K562 (cell line): Measurements from ENCODE around the gene ARHGEF16. TPM values are rescaled to one million over a fixed set of nuclear protein-coding genes. Genes with fewer than 3 reads are reported as not detected.

Experiments
- ATAC-seq: fragments of 200-7000 bp; cut with Tn5 transposase; 3 replicates; pipeline ENCODE4 v1.9.1; 2020; ENCODE audit warnings: moderate library complexity
- BruUV-seq: library from RNA; stranded (reverse); fragments of 400-500 nt; replicated peaks from 2 replicates; lab custom pipeline; 2021; lab: Mats Ljungman, UMichigan
- CTCF ChIA-PET: fragments of 300-600 bp; formaldehyde crosslinking; extraction: SDS; loops from one replicate; lab custom pipeline; 2021; ENCODE audit warnings: low intra/inter-chr PET ratio; lab: Yijun Ruan, JAX
- POLR2A ChIA-PET: fragments of 300-600, 350-650 bp; sonication (Branson Sonifier 250); formaldehyde crosslinking; extraction: SDS; loops from one replicate; lab custom pipeline; 2021; ENCODE audit warnings: antibody characterized with exemption, inconsistent platforms; lab: Yijun Ruan, JAX
- DNase-seq, 4 experiments: peaks; one replicate each; pipeline versions ENCODE4 v3.0.0 to v3.0.0-alpha.2; 2011 to 2018; ENCODE audit warnings: low spot score in 3 of 4, mixed read lengths in 3 of 4; ENCODE audit errors: extremely low read depth in 1 of 4
- FAIRE-seq: peaks from 2 replicates; lab custom pipeline; 2011; peaks lifted over from hg19 to GRCh38; lab: Jason Lieb, UNC
- H2AFZ ChIP-seq: 2 replicates; pipeline ENCODE4 v1.6.0; 2011; ENCODE audit warnings: low read depth, low read length, control low read depth, inconsistent platforms
- H3K27ac ChIP-seq: fragments of 200-600 bp; 3 replicates; pipeline ENCODE4 v1.8.0; 2011; ENCODE audit warnings: low read depth, mild to moderate bottlenecking, control low read depth, inconsistent platforms, low read length, moderate library complexity, mixed read lengths; ENCODE audit errors: extremely low read depth
- H3K27me3 ChIP-seq, 2 experiments: fragments of 300-600 bp in 1 of 2; 2 replicates in 1 of 2; 3 replicates in 1 of 2; pipeline versions ENCODE4 v1.6.0 to v1.8.0; 2011; ENCODE audit warnings: inconsistent platforms in 2 of 2, low read length in 2 of 2, mild to moderate bottlenecking in 1 of 2, mixed read lengths in 1 of 2, moderate library complexity in 1 of 2; ENCODE audit not compliant: control insufficient read depth in 2 of 2, insufficient read depth in 2 of 2
- H3K36me3 ChIP-seq: fragments of 300-600 bp; 3 replicates; pipeline ENCODE4 v1.8.0; 2011; ENCODE audit warnings: mild to moderate bottlenecking, low read length, inconsistent platforms; ENCODE audit not compliant: control insufficient read depth, insufficient read depth
- H3K4me1 ChIP-seq, 2 experiments: fragments of 200-600 bp in 1 of 2; replicated peaks in 1 of 2; 2 replicates in 1 of 2; 3 replicates in 1 of 2; pipeline versions ENCODE4 v1.5.1 to v1.8.0; 2011; ENCODE audit warnings: inconsistent platforms in 2 of 2, low read length in 2 of 2, mild to moderate bottlenecking in 1 of 2, mixed read lengths in 1 of 2, moderate library complexity in 1 of 2; ENCODE audit not compliant: control insufficient read depth in 2 of 2, insufficient read depth in 2 of 2
- H3K4me2 ChIP-seq: 2 replicates; pipeline ENCODE4 v1.6.1; 2011; ENCODE audit warnings: low read length, control low read depth, inconsistent platforms, mixed read lengths; ENCODE audit not compliant: insufficient read depth
- H3K4me3 ChIP-seq: fragments of 200-600 bp; sonication (generic), shearing (Covaris generic); 2 replicates; pipeline ENCODE4 v1.5.1; 2016; ENCODE audit warnings: control low read depth, inconsistent platforms
- H3K79me2 ChIP-seq: fragments of 200-600 bp; 3 replicates; pipeline ENCODE4 v1.8.0; 2011; ENCODE audit warnings: low read length, inconsistent platforms; ENCODE audit not compliant: control insufficient read depth, insufficient read depth
- H3K9ac ChIP-seq, 2 experiments: 2 replicates each; pipeline versions ENCODE4 v1.6.0 to v1.6.1; 2011; ENCODE audit warnings: low read depth in 2 of 2, low read length in 2 of 2, control low read depth in 1 of 2, inconsistent platforms in 1 of 2, mild to moderate bottlenecking in 1 of 2, mixed read lengths in 1 of 2; ENCODE audit not compliant: insufficient read depth in 1 of 2
- H3K9me1 ChIP-seq: one replicate; pipeline ENCODE4 v1.6.0; 2011; ENCODE audit warnings: inconsistent platforms, mild to moderate bottlenecking, low read length, moderate library complexity; ENCODE audit not compliant: control insufficient read depth, insufficient read depth
- H3K9me3 ChIP-seq: replicated peaks from 2 replicates; pipeline ENCODE4 v1.5.1; 2011; ENCODE audit warnings: low read depth, low read length, inconsistent platforms; ENCODE audit not compliant: control insufficient read depth, insufficient read depth
- H4K20me1 ChIP-seq: replicated peaks from 2 replicates; pipeline ENCODE4 v1.6.1; 2011; ENCODE audit warnings: low read length, inconsistent platforms, mixed read lengths; ENCODE audit not compliant: control insufficient read depth, insufficient read depth
- ATF6 ChIP-seq: sonication (generic); formaldehyde crosslinking; IDR thresholded peaks from 2 replicates; pipeline ENCODE4 v1.4.0; 2020; ENCODE audit warnings: mild to moderate bottlenecking, missing genetic modification reagents
- MED1 ChIP-seq: sonication (generic); formaldehyde crosslinking; IDR thresholded peaks from 2 replicates; pipeline ENCODE4 v1.8.1; 2023; ENCODE audit warnings: missing genetic modification reagents, borderline replicate concordance
- SOX6 ChIP-seq: fragments of 450-650 bp; IDR thresholded peaks from 2 replicates; pipeline ENCODE4 v1.6.1; 2014; ENCODE audit warnings: mild to moderate bottlenecking
- TCFL5 ChIP-seq: fragments of 250-450 bp; sonication (Bioruptor Pico); conservative IDR thresholded peaks from 2 replicates; pipeline ENCODE4 v1.6.1; 2021; ENCODE audit warnings: mild to moderate bottlenecking, moderate library complexity, matching md5 sums
- ZBTB7A ChIP-seq: IDR thresholded peaks from 2 replicates; pipeline ENCODE4 v1.6.1; 2011; ENCODE audit warnings: low read depth, mild to moderate bottlenecking, low read length, moderate library complexity, borderline replicate concordance; ENCODE audit not compliant: control insufficient read depth
- ZFP30 ChIP-seq: fragments of 250-450 bp; sonication (Bioruptor Pico); IDR thresholded peaks from 2 replicates; pipeline ENCODE4 v1.8.0; 2022; ENCODE audit warnings: moderate library complexity, mild to moderate bottlenecking, inconsistent platforms, borderline replicate concordance
- WGBS: fragments of 100-300 bp; shearing (Covaris generic); methylation state at CpG from one replicate; pipeline ENCODE4 v1.1.6; 2016; ENCODE audit warnings: low coverage, mixed read lengths; ENCODE audit not compliant: insufficient coverage; ENCODE audit errors: missing lambda C conversion rate; 5-methylcytosine and 5-hydroxymethylcytosine counted together
- in situ Hi-C: fragments of 300-500 bp; cut with MboI; formaldehyde crosslinking; loops from 4 replicates; pipeline ENCODE4 v1.15.0; 2018; ENCODE audit warnings: inconsistent platforms, mixed read lengths
- intact Hi-C: fragments of 100-400 bp; cut with micrococcal nuclease; formaldehyde crosslinking; loops from 2 replicates; pipeline ENCODE4 v1.14.2; 2022
- polyA plus RNA-seq, 8 experiments: library from polyadenylated mRNA; depleted of rRNA in 4 of 8; stranded (reverse) in 5 of 8; unstranded in 3 of 8; fragments of >200 nt; fragmentation: Nextera tagmentation in 2 of 8; fragmentation: Illumina TruSeq in 1 of 8; extraction: Ambion mirVana in 2 of 8; extraction: Trizol in 1 of 8; gene quantifications; 2 replicates each; pipeline versions ENCODE4 v1.2.1 to v1.2.3, GENCODE V29; 2011 to 2014; ENCODE audit warnings: inconsistent platforms in 1 of 8, missing spikeins in 1 of 8
- total RNA-seq, 7 experiments: library from RNA; depleted of rRNA in 6 of 7; stranded (reverse); fragments of >200 nt in 6 of 7; fragmentation: Illumina TruSeq in 2 of 7; extraction: Trizol in 2 of 7; gene quantifications; 2 replicates each; pipeline versions ENCODE4 v1.2.1 to v1.2.3, GENCODE V29; 2011 to 2021; ENCODE audit warnings: low replicate concordance in 1 of 7
- TF ChIP-seq, protein P1 (sequence below), 3 experiments: IDR thresholded peaks in 2 of 3; conservative IDR thresholded peaks in 1 of 3; 2 replicates each; pipeline ENCODE4 v1.5.1; 2011 to 2012; ENCODE audit warnings: low read length in 3 of 3, mild to moderate bottlenecking in 3 of 3, control low read depth in 2 of 3, improper control_type of control experiment in 1 of 3, inconsistent platforms in 1 of 3, low read depth in 1 of 3, mixed read lengths in 1 of 3, moderate library complexity in 1 of 3; ENCODE audit not compliant: insufficient read depth in 2 of 3
- TF ChIP-seq, protein P2 (sequence below), 2 experiments: fragments of 450-650 bp in 1 of 2; sonication (generic) in 1 of 2; formaldehyde crosslinking in 1 of 2; IDR thresholded peaks in 1 of 2; conservative IDR thresholded peaks in 1 of 2; 2 replicates each; pipeline versions ENCODE4 v1.6.1 to v1.8.1; 2016 to 2023; ENCODE audit warnings: mild to moderate bottlenecking in 2 of 2, moderate library complexity in 2 of 2, inconsistent platforms in 1 of 2, missing genetic modification reagents in 1 of 2

The ARHGEF16 gene
- total and polyA plus RNA-seq, 9 of the 15 experiments (the other 6 are each of a cell fraction or from before 2014, with no cell fraction given): 0.15 to 1.2 (median 0.49) TPM; not detected in 2

GRCh38 chr1:3482378-3482849, 27.9 kb downstream of the ARHGEF16 start (continued):
- TF ChIP-seq, protein P1, sequence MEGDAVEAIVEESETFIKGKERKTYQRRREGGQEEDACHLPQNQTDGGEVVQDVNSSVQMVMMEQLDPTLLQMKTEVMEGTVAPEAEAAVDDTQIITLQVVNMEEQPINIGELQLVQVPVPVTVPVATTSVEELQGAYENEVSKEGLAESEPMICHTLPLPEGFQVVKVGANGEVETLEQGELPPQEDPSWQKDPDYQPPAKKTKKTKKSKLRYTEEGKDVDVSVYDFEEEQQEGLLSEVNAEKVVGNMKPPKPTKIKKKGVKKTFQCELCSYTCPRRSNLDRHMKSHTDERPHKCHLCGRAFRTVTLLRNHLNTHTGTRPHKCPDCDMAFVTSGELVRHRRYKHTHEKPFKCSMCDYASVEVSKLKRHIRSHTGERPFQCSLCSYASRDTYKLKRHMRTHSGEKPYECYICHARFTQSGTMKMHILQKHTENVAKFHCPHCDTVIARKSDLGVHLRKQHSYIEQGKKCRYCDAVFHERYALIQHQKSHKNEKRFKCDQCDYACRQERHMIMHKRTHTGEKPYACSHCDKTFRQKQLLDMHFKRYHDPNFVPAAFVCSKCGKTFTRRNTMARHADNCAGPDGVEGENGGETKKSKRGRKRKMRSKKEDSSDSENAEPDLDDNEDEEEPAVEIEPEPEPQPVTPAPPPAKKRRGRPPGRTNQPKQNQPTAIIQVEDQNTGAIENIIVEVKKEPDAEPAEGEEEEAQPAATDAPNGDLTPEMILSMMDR (IDR thresholded peaks at IDR 0.05 in 2 of 3, conservative IDR thresholded peaks at IDR 0.05 in 1 of 3; ENCODE audit: insufficient read depth in 2 of 3, low read depth in 1 of 3, low read length in 3 of 3): peak; percentile 28 to 47 (median 42); a peak in 4 of 6 replicates
- TF ChIP-seq MED1 (CRISPR knock-in tag): no peak
- no peak for TF ChIP-seq TCFL5 (CRISPR knock-in tag)
- TF ChIP-seq, protein P2, sequence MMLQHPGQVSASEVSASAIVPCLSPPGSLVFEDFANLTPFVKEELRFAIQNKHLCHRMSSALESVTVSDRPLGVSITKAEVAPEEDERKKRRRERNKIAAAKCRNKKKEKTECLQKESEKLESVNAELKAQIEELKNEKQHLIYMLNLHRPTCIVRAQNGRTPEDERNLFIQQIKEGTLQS (IDR thresholded peaks at IDR 0.05): peak; percentile 36; the same call in 1 of the 2 replicates
- TF ChIP-seq, protein P2 (CRISPR knock-in tag; conservative IDR thresholded peaks at IDR 0.05): no peak
- peak; percentile 48; the same call in 1 of the 2 replicates for TF ChIP-seq ZBTB7A

GRCh38 chr1:3483380-3483779, 28.9 kb downstream of the ARHGEF16 start:
- 0 out of 2 replicates have a peak, but pooled peaks cover 3% of the 10 kb centered on the region for H3K9me3 ChIP-seq
- no peak overlapping the region for H3K27ac ChIP-seq
- TF ChIP-seq ZFP30 (no peak), SOX6 (no peak), ATF6 (CRISPR knock-in tag) (no peak)
- no peak overlapping the region for H2AFZ ChIP-seq
- H3K9me1 ChIP-seq: no peaks in the 10 kb centered on the region
- H3K79me2 ChIP-seq: no peaks in the 10 kb centered on the region
- no peak overlapping the region for H3K9ac ChIP-seq
- intact Hi-C loops: no loop called here
- ChIA-PET POLR2A (no interaction called here), CTCF (interaction anchor here (0.5 to 5.5 kb wide), 3 partner anchors 26 to 313 kb away, joined by 4 to 91 read pairs (median 4); partner anchors contain the start of genes ARHGEF16 and LRRC47)
- no peak overlapping the region for H3K4me2 ChIP-seq
- no peak for FAIRE-seq
- no peak overlapping the region for H3K4me3 ChIP-seq
- peaks cover 10% of the 10 kb centered on the region for H4K20me1 ChIP-seq
- H3K27me3 ChIP-seq: peaks cover 12 to 26% of the 10 kb centered on the region in 2 experiments
- in situ Hi-C loops: loop anchor here (5.0 kb wide), 1 partner anchor 36 kb away; no protein-coding TSS in a partner anchor
- WGBS: 21% methylated on average over 13 of the region's 14 CpGs
- no TSS peak for BruUV-seq
- H3K4me1 ChIP-seq: peaks cover 0 to 42% of the 10 kb centered on the region in 2 experiments; a peak in 2 of 5 replicates
- no peak for DNase-seq
- no peaks in the 10 kb centered on the region for H3K36me3 ChIP-seq
- peak; percentile 7 for ATAC-seq
